GM12891 (cell line): ENCODE results near the gene RUNX2.

Source experiments
- POLR2A ChIP-seq: IDR thresholded peaks from 2 replicates; pipeline ENCODE4 v1.6.1; 2011; ENCODE audit warnings: low read depth, low read length, control low read depth
- POLR2AphosphoS5 ChIP-seq: IDR thresholded peaks from 2 replicates; pipeline ENCODE4 v1.6.1; 2011; ENCODE audit warnings: low read depth, low read length, control low read depth
- SPI1 ChIP-seq: IDR thresholded peaks from 2 replicates; pipeline ENCODE4 v1.6.1; 2011; ENCODE audit warnings: low read depth, low read length, control low read depth
- TAF1 ChIP-seq: IDR thresholded peaks from 2 replicates; pipeline ENCODE4 v1.6.1; 2011; ENCODE audit warnings: low read depth, low read length, control low read depth

- no peak for TF ChIP-seq POLR2AphosphoS5
- no peak for TF ChIP-seq TAF1
- TF ChIP-seq POLR2A: no peak
- TF ChIP-seq SPI1: no peak
These were observed 30.8 kb upstream of the RUNX2 start for GRCh38 chr6:45297320-45297719.
